DLD1 (cell line): ENCODE results near the gene HOGA1.
"Not testable (repeated sequence)": the region's sequence is repeated elsewhere in the genome, so short reads cannot be mapped to it uniquely, and the experiment has no call there.

Experiments used
- in situ Hi-C: cut with HindIII; loops from 2 replicates; pipeline ENCODE4 v1.10.0; 2017; ENCODE audit warnings: low sequenced_read_pairs

HOGA1 gene

GRCh38 chr10:97601268-97602215, 17.4 kb downstream of the HOGA1 start:
- in situ Hi-C loops = no loop called here

GRCh38 chr10:97607095-97607636, 23.0 kb downstream of the HOGA1 start:
- in situ Hi-C loops = no loop called here

GRCh38 chr10:97608991-97609561, 24.9 kb downstream of the HOGA1 start:
- in situ Hi-C loops = no loop called here

- in situ Hi-C loops = no loop called here
Observed at GRCh38 chr10:97611473-97611872, 27.3 kb downstream of the HOGA1 start.

- in situ Hi-C loops = no loop called here
Observed at GRCh38 chr10:97612386-97612785, 28.2 kb downstream of the HOGA1 start.

GRCh38 chr10:97618285-97618684, 34.1 kb downstream of the HOGA1 start:
- in situ Hi-C loops = no loop called here

GRCh38 chr10:97618733-97619132, 34.5 kb downstream of the HOGA1 start:
- in situ Hi-C loops = no loop called here

- in situ Hi-C loops = no loop called here
Observed at GRCh38 chr10:97623277-97623676, 39.1 kb downstream of the HOGA1 start.

- in situ Hi-C loops = no loop called here
Observed at GRCh38 chr10:97627731-97628130, 43.5 kb downstream of the HOGA1 start.

GRCh38 chr10:97628228-97628627, 44.0 kb downstream of the HOGA1 start:
- in situ Hi-C loops = no loop called here

GRCh38 chr10:97629289-97629688, 45.1 kb downstream of the HOGA1 start:
- in situ Hi-C loops = no loop called here

- in situ Hi-C loops = no loop called here
Observed at GRCh38 chr10:97631098-97631497, 46.9 kb downstream of the HOGA1 start.

GRCh38 chr10:97632949-97633884, 49.0 kb downstream of the HOGA1 start, which contains the start of gene MORN4:
MORN4 (minus strand) TSS chr10:97633500; CDS start chr10:97619653, 13,847 bp downstream.
- in situ Hi-C loops = no loop called here

- in situ Hi-C loops = no loop called here
Observed at GRCh38 chr10:97633921-97634320, 49.7 kb downstream of the HOGA1 start.

- in situ Hi-C loops = no loop called here
Observed at GRCh38 chr10:97635577-97635976, 51.4 kb downstream of the HOGA1 start.

- in situ Hi-C loops = not testable (repeated sequence)
Observed at GRCh38 chr10:97639090-97639489, 54.9 kb downstream of the HOGA1 start.

GRCh38 chr10:97640174-97640867, 56.1 kb downstream of the HOGA1 start, which contains the start of gene PI4K2A:
PI4K2A (plus strand) TSS chr10:97640671; CDS start chr10:97640743, 72 bp downstream.
- in situ Hi-C loops = no loop called here

GRCh38 chr10:97640868-97641811, 57.0 kb downstream of the HOGA1 start:
- in situ Hi-C loops = no loop called here
